C4-2B (cell line): ENCODE results near the gene GCAT.
"Not testable (repeated sequence)": the region's sequence is repeated elsewhere in the genome, so short reads cannot be mapped to it uniquely, and the experiment has no call there.

Experiments
- H3K27ac ChIP-seq: fragments of 450-650 bp; 2 replicates; pipeline ENCODE4 v1.5.1; 2017
- ZFX ChIP-seq: fragments of 450-650 bp; IDR thresholded peaks from 2 replicates; pipeline ENCODE4 v1.6.1; 2017
- TF ChIP-seq, protein P1 (sequence below): fragments of 450-650 bp; conservative IDR thresholded peaks from 2 replicates; pipeline ENCODE4 v1.5.1; 2017; ENCODE audit warnings: mild to moderate bottlenecking

The GCAT gene

GRCh38 chr22:37797874-37798500 lies 9.7 kb upstream of the GCAT start:
- TF ChIP-seq ZFX = no peak
- TF ChIP-seq, protein P1, sequence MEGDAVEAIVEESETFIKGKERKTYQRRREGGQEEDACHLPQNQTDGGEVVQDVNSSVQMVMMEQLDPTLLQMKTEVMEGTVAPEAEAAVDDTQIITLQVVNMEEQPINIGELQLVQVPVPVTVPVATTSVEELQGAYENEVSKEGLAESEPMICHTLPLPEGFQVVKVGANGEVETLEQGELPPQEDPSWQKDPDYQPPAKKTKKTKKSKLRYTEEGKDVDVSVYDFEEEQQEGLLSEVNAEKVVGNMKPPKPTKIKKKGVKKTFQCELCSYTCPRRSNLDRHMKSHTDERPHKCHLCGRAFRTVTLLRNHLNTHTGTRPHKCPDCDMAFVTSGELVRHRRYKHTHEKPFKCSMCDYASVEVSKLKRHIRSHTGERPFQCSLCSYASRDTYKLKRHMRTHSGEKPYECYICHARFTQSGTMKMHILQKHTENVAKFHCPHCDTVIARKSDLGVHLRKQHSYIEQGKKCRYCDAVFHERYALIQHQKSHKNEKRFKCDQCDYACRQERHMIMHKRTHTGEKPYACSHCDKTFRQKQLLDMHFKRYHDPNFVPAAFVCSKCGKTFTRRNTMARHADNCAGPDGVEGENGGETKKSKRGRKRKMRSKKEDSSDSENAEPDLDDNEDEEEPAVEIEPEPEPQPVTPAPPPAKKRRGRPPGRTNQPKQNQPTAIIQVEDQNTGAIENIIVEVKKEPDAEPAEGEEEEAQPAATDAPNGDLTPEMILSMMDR = no peak
- H3K27ac ChIP-seq = no peak overlapping the region

GRCh38 chr22:37799979-37800378 lies 7.8 kb upstream of the GCAT start:
- H3K27ac ChIP-seq = not testable (repeated sequence)

GRCh38 chr22:37801946-37802309 lies 5.8 kb upstream of the GCAT start:
- TF ChIP-seq ZFX = no peak
- TF ChIP-seq, protein P1 = no peak
- peak overlapping the region; percentile 65 for H3K27ac ChIP-seq

- peak overlapping the region; percentile 65 for H3K27ac ChIP-seq
- TF ChIP-seq, protein P1 = no peak
- TF ChIP-seq ZFX = no peak
Measured at GRCh38 chr22:37802310-37803194, 5.2 kb upstream of the GCAT start.

DNA sequence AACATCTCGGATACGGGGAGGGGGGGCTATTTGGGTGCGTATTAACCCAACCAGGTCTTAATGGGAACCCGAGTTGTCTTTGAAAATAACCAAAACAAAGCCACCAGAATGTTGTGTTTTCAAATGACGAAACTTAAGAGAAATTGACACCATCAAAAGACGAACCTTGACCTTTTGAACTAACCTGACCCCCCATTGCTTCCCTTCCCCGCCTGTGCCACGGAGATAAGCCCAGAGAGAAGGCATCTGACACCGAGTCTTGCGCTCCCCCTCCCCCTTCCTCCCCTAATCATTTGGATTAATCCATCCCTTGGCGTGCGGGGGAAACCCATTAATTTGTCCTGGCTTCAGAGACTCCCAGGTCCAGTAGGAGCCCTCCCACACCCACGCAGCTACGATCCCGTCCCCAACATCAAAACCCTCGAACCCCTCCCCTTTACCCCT lies 4.5 kb upstream of the GCAT start:
- peak overlapping the region; percentile 65 for H3K27ac ChIP-seq

DNA sequence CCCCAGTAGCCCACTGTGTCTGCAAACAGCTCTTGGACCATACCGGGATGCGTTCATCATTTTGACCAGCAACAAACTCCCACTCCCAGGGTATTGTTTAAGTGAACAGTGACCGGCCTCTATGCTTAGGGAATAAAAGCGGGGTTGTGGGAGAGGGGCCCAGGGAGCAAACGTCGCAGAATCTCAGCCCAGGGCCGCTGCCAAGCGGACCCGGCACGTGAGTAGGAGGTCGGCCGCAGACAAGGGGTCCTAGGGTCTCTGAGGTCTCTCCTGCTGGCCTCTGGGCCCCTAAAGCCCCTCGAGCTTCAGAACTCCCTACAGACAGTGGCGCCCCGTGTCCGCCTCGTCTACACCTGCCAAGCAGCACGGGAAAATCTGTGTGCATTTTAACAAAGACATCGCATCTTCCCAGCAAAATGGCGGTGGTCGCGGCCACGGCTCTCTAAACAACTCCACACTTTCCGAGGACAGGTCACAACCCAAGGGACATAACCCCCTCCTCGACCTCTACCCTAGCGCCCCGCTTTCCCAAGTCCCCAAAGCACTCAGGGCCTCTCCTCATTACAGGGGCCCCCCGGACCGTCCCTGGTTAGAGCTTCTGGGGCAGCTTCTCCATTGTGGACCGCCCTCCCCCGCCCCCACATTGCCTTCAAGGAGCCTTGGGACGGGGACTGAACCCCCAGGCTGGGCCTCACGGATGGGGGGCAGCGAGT lies 3.9 kb upstream of the GCAT start:
- TF ChIP-seq, protein P1 = no peak
- TF ChIP-seq ZFX = no peak
- peak overlapping the region; percentile 98 for H3K27ac ChIP-seq

More for the DNA sequence above, 4.5 kb upstream of the GCAT start:
- TF ChIP-seq, protein P1 = no peak

DNA sequence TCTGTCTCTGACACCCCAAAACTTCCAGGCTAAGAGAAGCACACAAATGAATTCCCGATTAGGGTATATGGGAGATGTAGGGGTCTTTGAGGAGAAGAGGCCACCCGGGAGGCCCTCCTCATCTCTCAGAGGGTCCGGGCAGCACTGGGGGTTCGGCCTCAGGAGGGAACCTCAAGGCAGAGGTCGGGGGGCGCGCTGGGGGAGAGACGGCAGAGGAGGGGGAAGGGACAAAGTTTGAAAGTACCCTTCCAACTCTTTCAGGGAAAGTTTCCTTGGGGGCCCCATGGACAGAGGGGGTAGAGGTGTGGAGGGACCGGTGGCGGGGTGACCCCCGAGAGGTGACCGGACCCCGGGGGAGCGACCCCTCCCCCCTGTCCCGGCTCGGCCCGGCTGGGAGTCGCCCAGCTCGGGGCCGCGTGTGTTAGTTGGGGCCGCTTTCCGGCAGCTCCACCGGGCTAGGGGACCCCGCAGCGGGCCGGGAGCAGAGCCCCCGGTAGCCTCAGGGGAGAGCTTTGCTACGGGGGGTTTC lies 3.3 kb upstream of the GCAT start:
- peak overlapping the region; percentile 98 for H3K27ac ChIP-seq
- no peak for TF ChIP-seq ZFX
- TF ChIP-seq, protein P1 = no peak
